GM23338 (cell line): ENCODE results near the gene TBCEL. TPM values are rescaled to one million over a fixed set of nuclear protein-coding genes. Genes with fewer than 3 reads are reported as not detected.

ENCODE experiments used
- ATAC-seq: fragments of 200-7000 bp; cut with Tn5 transposase; 3 replicates; pipeline ENCODE4 v1.9.1; 2020
- DNase-seq: peaks from one replicate; pipeline ENCODE4 v3.0.0-alpha.2; 2015; ENCODE audit warnings: low spot score
- H2AFZ ChIP-seq: fragments of 200-600 bp; sonication (generic); 2 replicates; pipeline ENCODE4 v1.8.0; 2016; ENCODE audit warnings: antibody characterized with exemption, mild to moderate bottlenecking, moderate library complexity
- H3F3A ChIP-seq: fragments of 200-600 bp; sonication (generic); replicated peaks from 2 replicates; pipeline ENCODE4 v1.8.0; 2017; ENCODE audit warnings: antibody characterized with exemption, mixed run types, low read depth
- H3K27ac ChIP-seq: fragments of 200-600 bp; sonication (generic); 2 replicates; pipeline ENCODE4 v1.6.1; 2016; ENCODE audit warnings: low read depth
- H3K27me3 ChIP-seq: fragments of 200-600 bp; sonication (generic); 2 replicates; pipeline ENCODE4 v1.8.0; 2016; ENCODE audit warnings: mild to moderate bottlenecking, mixed run types, moderate library complexity; ENCODE audit not compliant: insufficient read depth
- H3K36me3 ChIP-seq: fragments of 200-600 bp; sonication (generic); 2 replicates; pipeline ENCODE4 v1.8.0; 2016; ENCODE audit warnings: mild to moderate bottlenecking; ENCODE audit not compliant: insufficient read depth
- H3K4me1 ChIP-seq: fragments of 200-600 bp; sonication (generic); 2 replicates; pipeline ENCODE4 v1.8.0; 2016; ENCODE audit warnings: mild to moderate bottlenecking, moderate library complexity; ENCODE audit not compliant: insufficient read depth
- H3K4me2 ChIP-seq: fragments of 200-600 bp; sonication (generic); 2 replicates; pipeline ENCODE4 v1.7.1; 2017; ENCODE audit warnings: mixed run types
- H3K4me3 ChIP-seq: fragments of 200-600 bp; sonication (generic); 2 replicates; pipeline ENCODE4 v1.6.1; 2016; ENCODE audit warnings: mixed run types
- H3K79me2 ChIP-seq: fragments of 200-600 bp; sonication (generic); replicated peaks from 2 replicates; pipeline ENCODE4 v1.8.0; 2017; ENCODE audit warnings: mild to moderate bottlenecking; ENCODE audit not compliant: insufficient read depth
- H3K9me2 ChIP-seq: fragments of 200-600 bp; sonication (generic); 2 replicates; pipeline ENCODE4 v1.8.0; 2017; ENCODE audit not compliant: insufficient read depth
- H4K20me1 ChIP-seq: fragments of 200-600 bp; sonication (generic); replicated peaks from 2 replicates; pipeline ENCODE4 v1.8.0; 2017; ENCODE audit warnings: mild to moderate bottlenecking; ENCODE audit not compliant: insufficient read depth
- H3K27ac Mint-ChIP-seq: 2 replicates; pipeline ENCODE4 v1.8.0; 2020; ENCODE audit warnings: inconsistent platforms, mild to moderate bottlenecking, moderate library complexity, mixed read lengths
- H3K27me3 Mint-ChIP-seq: 3 replicates; pipeline ENCODE4 v1.8.0; 2022; ENCODE audit warnings: low read depth, mild to moderate bottlenecking, moderate library complexity, mixed read lengths, inconsistent platforms; ENCODE audit not compliant: insufficient read depth, poor library complexity
- H3K36me3 Mint-ChIP-seq: 3 replicates; pipeline ENCODE4 v1.8.0; 2021; ENCODE audit warnings: low read depth, mild to moderate bottlenecking, inconsistent platforms, moderate library complexity, mixed read lengths
- H3K4me1 Mint-ChIP-seq: 3 replicates; pipeline ENCODE4 v1.8.0; 2020; ENCODE audit warnings: mild to moderate bottlenecking, inconsistent platforms, mixed read lengths
- H3K4me3 Mint-ChIP-seq: 3 replicates; pipeline ENCODE4 v1.8.0; 2021; ENCODE audit warnings: moderate library complexity, mild to moderate bottlenecking, inconsistent platforms, mixed read lengths
- H3K9me3 Mint-ChIP-seq: 3 replicates; pipeline ENCODE4 v1.8.0; 2020; ENCODE audit warnings: moderate library complexity, mild to moderate bottlenecking, inconsistent platforms, mixed read lengths
- CREB1 ChIP-seq: fragments of 250-450 bp; sonication (Bioruptor Pico); IDR thresholded peaks from 2 replicates; pipeline ENCODE4 v1.5.0; 2020; ENCODE audit warnings: low read depth, mild to moderate bottlenecking, moderate library complexity
- EZH2 ChIP-seq: fragments of 200-600 bp; sonication (generic); IDR thresholded peaks from one replicate; pipeline ENCODE4 v1.8.0; 2017; ENCODE audit warnings: antibody characterized with exemption, mild to moderate bottlenecking, low read depth; ENCODE audit not compliant: unreplicated experiment
- EZH2phosphoT487 ChIP-seq: fragments of 200-600 bp; sonication (generic); IDR thresholded peaks from one replicate; pipeline ENCODE4 v1.8.1; 2018; ENCODE audit warnings: antibody characterized with exemption; ENCODE audit not compliant: unreplicated experiment
- JUNB ChIP-seq: IDR thresholded peaks from one replicate; pipeline ENCODE4 v1.6.1; 2016; ENCODE audit warnings: antibody characterized with exemption; ENCODE audit not compliant: unreplicated experiment
- NANOG ChIP-seq: IDR thresholded peaks from 2 replicates; pipeline ENCODE4 v1.6.1; 2016; ENCODE audit warnings: antibody characterized with exemption, borderline replicate concordance
- POLR2AphosphoS5 ChIP-seq: IDR thresholded peaks from 2 replicates; pipeline ENCODE4 v1.6.1; 2016; ENCODE audit warnings: antibody characterized with exemption, low read depth
- STAT1 ChIP-seq: IDR thresholded peaks from one replicate; pipeline ENCODE4 v1.6.1; 2016; ENCODE audit warnings: antibody characterized with exemption; ENCODE audit not compliant: unreplicated experiment
- ZNF114 ChIP-seq: fragments of 250-450 bp; sonication (Bioruptor Pico); IDR thresholded peaks from 2 replicates; pipeline ENCODE4 v1.5.0; 2020; ENCODE audit warnings: mild to moderate bottlenecking, moderate library complexity
- ZNF331 ChIP-seq: fragments of 250-450 bp; sonication (Bioruptor Pico); IDR thresholded peaks from 2 replicates; pipeline ENCODE4 v1.5.0; 2020; ENCODE audit warnings: low read depth, mild to moderate bottlenecking, moderate library complexity
- polyA plus RNA-seq: library from polyadenylated mRNA; unstranded; fragments of >200 nt; fragmentation: Nextera tagmentation; extraction: Ambion mirVana; gene quantifications from 2 replicates; pipeline ENCODE4 v1.2.1, GENCODE V29; 2016
- total RNA-seq: library from RNA; depleted of rRNA; stranded (reverse); fragments of >200 nt; shearing (Covaris generic); gene quantifications from 2 replicates; pipeline ENCODE4 v1.2.3, GENCODE V29; 2014
- TF ChIP-seq, protein P1 (sequence below), 2 experiments: fragments of 200-600 bp in 1 of 2; sonication (generic) in 1 of 2; conservative IDR thresholded peaks; 2 replicates each; pipeline versions ENCODE4 v1.5.1 to v1.6.1; 2016 to 2017; ENCODE audit warnings: antibody characterized with exemption in 2 of 2, low read depth in 2 of 2, mild to moderate bottlenecking in 2 of 2, moderate library complexity in 1 of 2
- TF ChIP-seq, protein P2 (sequence below): IDR thresholded peaks from one replicate; pipeline ENCODE4 v1.6.1; 2018; ENCODE audit warnings: antibody characterized with exemption; ENCODE audit not compliant: unreplicated experiment

TBCEL gene
- total and polyA plus RNA-seq, 2 experiments from 2014 or later = 5.4 to 16.2 TPM

DNA sequence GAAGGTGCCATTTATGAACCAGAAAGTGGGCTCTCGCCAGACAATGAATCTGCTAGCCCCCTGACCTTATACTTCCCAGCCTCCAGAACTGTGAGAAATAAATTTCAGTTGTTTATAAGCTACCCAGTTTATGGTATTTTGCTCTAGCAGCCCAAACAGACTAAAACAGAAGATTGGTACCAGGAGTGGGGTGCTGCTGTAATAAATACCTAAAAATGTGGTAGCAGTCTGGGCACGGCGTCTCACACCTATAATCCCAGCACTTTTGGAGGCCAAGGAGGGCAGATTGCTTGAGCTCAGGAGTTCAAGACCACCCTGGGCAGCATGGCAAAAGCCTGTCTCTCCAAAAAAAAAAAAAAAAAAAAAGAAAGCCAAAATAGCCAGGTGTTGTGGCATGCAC, 98.4 kb downstream of the TBCEL start:
- H3K4me2 ChIP-seq = no peak overlapping the region
- TF ChIP-seq JUNB (no peak), NANOG (no peak), POLR2AphosphoS5 (no peak), CREB1 (CRISPR knock-in tag) (no peak)
- H3K4me1 ChIP-seq = no peaks in the 10 kb centered on the region; the same call in 1 of the 2 replicates
- Mint-ChIP-seq H3K4me3 (no peak overlapping the region), H3K27me3 (peaks cover 5% of the 10 kb centered on the region), H3K36me3 (peaks cover 27% of the 10 kb centered on the region; the same call in 2 of the 3 replicates), H3K4me1 (peaks cover 9% of the 10 kb centered on the region; the same call in 1 of the 3 replicates), H3K27ac (no peak overlapping the region), H3K9me3 (peaks cover 31% of the 10 kb centered on the region)
- no peaks in the 10 kb centered on the region for H3F3A ChIP-seq
- no peaks in the 10 kb centered on the region for H3K27me3 ChIP-seq
- H4K20me1 ChIP-seq = no peaks in the 10 kb centered on the region
- no peaks in the 10 kb centered on the region for H3K9me2 ChIP-seq
- H3K79me2 ChIP-seq = no peaks in the 10 kb centered on the region
- no peak overlapping the region for H3K27ac ChIP-seq
- no peaks in the 10 kb centered on the region for H3K36me3 ChIP-seq
- no peak overlapping the region for H2AFZ ChIP-seq
- ATAC-seq (no peak), DNase-seq (no peak)
- no peak overlapping the region for H3K4me3 ChIP-seq

DNA sequence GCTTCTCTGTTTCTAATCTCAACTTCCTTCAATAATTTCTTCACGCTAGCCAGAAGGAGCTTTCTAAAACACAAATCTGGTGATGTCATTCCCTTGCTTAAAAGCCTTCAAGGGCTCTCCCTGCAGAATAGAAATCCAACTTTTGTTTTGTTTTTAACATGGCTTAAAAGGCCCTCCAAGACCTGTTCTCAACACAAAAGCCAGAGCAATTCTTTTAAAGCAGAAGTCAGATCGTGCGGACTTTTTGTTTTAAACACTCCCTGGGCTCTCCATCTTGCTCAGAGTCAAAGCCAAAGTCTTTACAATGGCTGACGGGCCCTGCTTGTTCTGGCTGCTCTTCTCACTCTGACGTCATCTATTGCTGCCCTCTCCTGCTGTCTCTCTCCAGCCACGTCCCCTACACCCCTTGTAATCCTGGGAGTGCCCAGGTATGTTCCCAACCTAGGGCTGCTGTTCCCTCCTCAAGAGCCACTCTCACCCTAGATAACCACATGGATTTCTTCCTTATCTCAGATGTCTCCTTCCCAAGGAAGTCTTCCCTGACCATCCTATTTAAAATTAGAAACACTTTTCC, 99.7 kb downstream of the TBCEL start:
- no peak overlapping the region for H3K27ac Mint-ChIP-seq

More for the DNA sequence above, 99.7 kb downstream of the TBCEL start:
- H3K27me3 Mint-ChIP-seq = peaks cover 5% of the 10 kb centered on the region
- Histone ChIP-seq H4K20me1 (no peaks in the 10 kb centered on the region), H3K4me3 (no peak overlapping the region), H3K36me3 (no peaks in the 10 kb centered on the region), H3K27ac (no peak overlapping the region), H3K4me1 (no peaks in the 10 kb centered on the region; the same call in 1 of the 2 replicates), H3F3A (no peaks in the 10 kb centered on the region), H3K27me3 (no peaks in the 10 kb centered on the region), H2AFZ (no peak overlapping the region), H3K79me2 (no peaks in the 10 kb centered on the region), H3K4me2 (no peak overlapping the region), H3K9me2 (no peaks in the 10 kb centered on the region)
- TF ChIP-seq POLR2AphosphoS5 (no peak), STAT1 (no peak), ZNF114 (CRISPR knock-in tag) (no peak), NANOG (no peak), ZNF331 (CRISPR knock-in tag) (no peak), JUNB (no peak), EZH2phosphoT487 (no peak), EZH2 (no peak)
- TF ChIP-seq, protein P1, sequence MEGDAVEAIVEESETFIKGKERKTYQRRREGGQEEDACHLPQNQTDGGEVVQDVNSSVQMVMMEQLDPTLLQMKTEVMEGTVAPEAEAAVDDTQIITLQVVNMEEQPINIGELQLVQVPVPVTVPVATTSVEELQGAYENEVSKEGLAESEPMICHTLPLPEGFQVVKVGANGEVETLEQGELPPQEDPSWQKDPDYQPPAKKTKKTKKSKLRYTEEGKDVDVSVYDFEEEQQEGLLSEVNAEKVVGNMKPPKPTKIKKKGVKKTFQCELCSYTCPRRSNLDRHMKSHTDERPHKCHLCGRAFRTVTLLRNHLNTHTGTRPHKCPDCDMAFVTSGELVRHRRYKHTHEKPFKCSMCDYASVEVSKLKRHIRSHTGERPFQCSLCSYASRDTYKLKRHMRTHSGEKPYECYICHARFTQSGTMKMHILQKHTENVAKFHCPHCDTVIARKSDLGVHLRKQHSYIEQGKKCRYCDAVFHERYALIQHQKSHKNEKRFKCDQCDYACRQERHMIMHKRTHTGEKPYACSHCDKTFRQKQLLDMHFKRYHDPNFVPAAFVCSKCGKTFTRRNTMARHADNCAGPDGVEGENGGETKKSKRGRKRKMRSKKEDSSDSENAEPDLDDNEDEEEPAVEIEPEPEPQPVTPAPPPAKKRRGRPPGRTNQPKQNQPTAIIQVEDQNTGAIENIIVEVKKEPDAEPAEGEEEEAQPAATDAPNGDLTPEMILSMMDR (conservative IDR thresholded peaks at IDR 0.05; ENCODE audit: low read depth in 2 of 2) = no peak
- TF ChIP-seq, protein P2, sequence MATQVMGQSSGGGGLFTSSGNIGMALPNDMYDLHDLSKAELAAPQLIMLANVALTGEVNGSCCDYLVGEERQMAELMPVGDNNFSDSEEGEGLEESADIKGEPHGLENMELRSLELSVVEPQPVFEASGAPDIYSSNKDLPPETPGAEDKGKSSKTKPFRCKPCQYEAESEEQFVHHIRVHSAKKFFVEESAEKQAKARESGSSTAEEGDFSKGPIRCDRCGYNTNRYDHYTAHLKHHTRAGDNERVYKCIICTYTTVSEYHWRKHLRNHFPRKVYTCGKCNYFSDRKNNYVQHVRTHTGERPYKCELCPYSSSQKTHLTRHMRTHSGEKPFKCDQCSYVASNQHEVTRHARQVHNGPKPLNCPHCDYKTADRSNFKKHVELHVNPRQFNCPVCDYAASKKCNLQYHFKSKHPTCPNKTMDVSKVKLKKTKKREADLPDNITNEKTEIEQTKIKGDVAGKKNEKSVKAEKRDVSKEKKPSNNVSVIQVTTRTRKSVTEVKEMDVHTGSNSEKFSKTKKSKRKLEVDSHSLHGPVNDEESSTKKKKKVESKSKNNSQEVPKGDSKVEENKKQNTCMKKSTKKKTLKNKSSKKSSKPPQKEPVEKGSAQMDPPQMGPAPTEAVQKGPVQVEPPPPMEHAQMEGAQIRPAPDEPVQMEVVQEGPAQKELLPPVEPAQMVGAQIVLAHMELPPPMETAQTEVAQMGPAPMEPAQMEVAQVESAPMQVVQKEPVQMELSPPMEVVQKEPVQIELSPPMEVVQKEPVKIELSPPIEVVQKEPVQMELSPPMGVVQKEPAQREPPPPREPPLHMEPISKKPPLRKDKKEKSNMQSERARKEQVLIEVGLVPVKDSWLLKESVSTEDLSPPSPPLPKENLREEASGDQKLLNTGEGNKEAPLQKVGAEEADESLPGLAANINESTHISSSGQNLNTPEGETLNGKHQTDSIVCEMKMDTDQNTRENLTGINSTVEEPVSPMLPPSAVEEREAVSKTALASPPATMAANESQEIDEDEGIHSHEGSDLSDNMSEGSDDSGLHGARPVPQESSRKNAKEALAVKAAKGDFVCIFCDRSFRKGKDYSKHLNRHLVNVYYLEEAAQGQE = no peak
- no peak for ATAC-seq
- peaks cover 27% of the 10 kb centered on the region; the same call in 2 of the 3 replicates for H3K36me3 Mint-ChIP-seq
- H3K9me3 Mint-ChIP-seq = peaks cover 31% of the 10 kb centered on the region
- peaks cover 9% of the 10 kb centered on the region; the same call in 1 of the 3 replicates for H3K4me1 Mint-ChIP-seq
- DNase-seq = no peak
- no peak overlapping the region for H3K4me3 Mint-ChIP-seq
